Measurements from ENCODE around the gene MOB3B. TPM values are rescaled to one million over a fixed set of nuclear protein-coding genes. Genes with fewer than 3 reads are reported as not detected.
A peak's percentile ranks its signal among the peaks of the same experiment; 100 is the strongest.

Gene MOB3B
- total RNA-seq, 1 experiment from 2014 or later: not detected

- no peak for DNase-seq (ENCODE audit: low spot score)
- in situ Hi-C loops (cut with HindIII; ENCODE audit: low sequenced_read_pairs): loop anchor here (25.0 kb wide), 1 partner anchor 198 kb away; the partner anchor contains the start of gene MOB3B
Observed at GRCh38 chr9:27339661-27340284, 189.8 kb downstream of the MOB3B start.

GRCh38 chr9:27338527-27338903 is 191.1 kb downstream of the MOB3B start:
- in situ Hi-C loops (cut with HindIII; ENCODE audit: low sequenced_read_pairs): loop anchor here (25.0 kb wide), 1 partner anchor 199 kb away; the partner anchor contains the start of gene MOB3B
- no peak for DNase-seq (ENCODE audit: low spot score)

GRCh38 chr9:27337833-27338526 is 191.6 kb downstream of the MOB3B start:
- in situ Hi-C loops (cut with HindIII; ENCODE audit: low sequenced_read_pairs): loop anchor here (25.0 kb wide), 1 partner anchor 199 kb away; the partner anchor contains the start of gene MOB3B
- no peak for DNase-seq (ENCODE audit: low spot score)

GRCh38 chr9:27337236-27337635 is 192.4 kb downstream of the MOB3B start:
- in situ Hi-C loops (cut with HindIII; ENCODE audit: low sequenced_read_pairs): loop anchor here (25.0 kb wide), 1 partner anchor 200 kb away; the partner anchor contains the start of gene MOB3B
- no peak for DNase-seq (ENCODE audit: low spot score)

- in situ Hi-C loops (cut with HindIII; ENCODE audit: low sequenced_read_pairs): loop anchor here (25.0 kb wide), 1 partner anchor 200 kb away; the partner anchor contains the start of gene MOB3B
- DNase-seq (ENCODE audit: low spot score): no peak
Observed at GRCh38 chr9:27336829-27337228, 192.8 kb downstream of the MOB3B start.

GRCh38 chr9:27336126-27336525 is 193.5 kb downstream of the MOB3B start:
- in situ Hi-C loops (cut with HindIII; ENCODE audit: low sequenced_read_pairs): loop anchor here (25.0 kb wide), 1 partner anchor 201 kb away; the partner anchor contains the start of gene MOB3B
- DNase-seq (ENCODE audit: low spot score): no peak

- no peak for DNase-seq (ENCODE audit: low spot score)
- in situ Hi-C loops (cut with HindIII; ENCODE audit: low sequenced_read_pairs): loop anchor here (25.0 kb wide), 1 partner anchor 202 kb away; the partner anchor contains the start of gene MOB3B
Observed at GRCh38 chr9:27335075-27335474, 194.5 kb downstream of the MOB3B start.

- DNase-seq (ENCODE audit: low spot score): peak; percentile 94
- in situ Hi-C loops (cut with HindIII; ENCODE audit: low sequenced_read_pairs): loop anchor here (25.0 kb wide), 1 partner anchor 204 kb away; the partner anchor contains the start of gene MOB3B
Observed at GRCh38 chr9:27333241-27334052, 196.2 kb downstream of the MOB3B start.

- in situ Hi-C loops (cut with HindIII; ENCODE audit: low sequenced_read_pairs): loop anchor here (25.0 kb wide), 1 partner anchor 206 kb away; the partner anchor contains the start of gene MOB3B
- DNase-seq (ENCODE audit: low spot score): no peak
Observed at GRCh38 chr9:27331393-27331792, 198.2 kb downstream of the MOB3B start.

GRCh38 chr9:27329291-27329690 is 200.3 kb downstream of the MOB3B start:
- DNase-seq (ENCODE audit: low spot score): no peak
- in situ Hi-C loops (cut with HindIII; ENCODE audit: low sequenced_read_pairs): loop anchor here (25.0 kb wide), 1 partner anchor 208 kb away; the partner anchor contains the start of gene MOB3B

GRCh38 chr9:27328483-27328882 is 201.1 kb downstream of the MOB3B start:
- no peak for DNase-seq (ENCODE audit: low spot score)
- in situ Hi-C loops (cut with HindIII; ENCODE audit: low sequenced_read_pairs): loop anchor here (25.0 kb wide), 1 partner anchor 209 kb away; the partner anchor contains the start of gene MOB3B

- DNase-seq (ENCODE audit: low spot score): no peak
- in situ Hi-C loops (cut with HindIII; ENCODE audit: low sequenced_read_pairs): no loop called here
Observed at GRCh38 chr9:27311184-27311583, 218.4 kb downstream of the MOB3B start.

GRCh38 chr9:27310582-27310981 is 219.0 kb downstream of the MOB3B start:
- DNase-seq (ENCODE audit: low spot score): no peak
- in situ Hi-C loops (cut with HindIII; ENCODE audit: low sequenced_read_pairs): no loop called here

GRCh38 chr9:27308691-27309390 is 220.8 kb downstream of the MOB3B start:
- in situ Hi-C loops (cut with HindIII; ENCODE audit: low sequenced_read_pairs): no loop called here
- no peak for DNase-seq (ENCODE audit: low spot score)

GRCh38 chr9:27304521-27304920 is 225.1 kb downstream of the MOB3B start:
- DNase-seq (ENCODE audit: low spot score): no peak
- in situ Hi-C loops (cut with HindIII; ENCODE audit: low sequenced_read_pairs): no loop called here

GRCh38 chr9:27303219-27303618 is 226.4 kb downstream of the MOB3B start:
- no peak for DNase-seq (ENCODE audit: low spot score)
- in situ Hi-C loops (cut with HindIII; ENCODE audit: low sequenced_read_pairs): no loop called here

GRCh38 chr9:27297050-27297449 is 232.6 kb downstream of the MOB3B start, which contains the start of gene EQTN:
EQTN (minus strand) TSS chr9:27297150; CDS start chr9:27297055, 95 bp downstream.
- in situ Hi-C loops (cut with HindIII; ENCODE audit: low sequenced_read_pairs): no loop called here

GRCh38 chr9:27293996-27294395 is 235.6 kb downstream of the MOB3B start:
- in situ Hi-C loops (cut with HindIII; ENCODE audit: low sequenced_read_pairs): no loop called here
- DNase-seq (ENCODE audit: low spot score): no peak

More at GRCh38 chr9:27297050-27297449, 232.6 kb downstream of the MOB3B start, which contains the start of gene EQTN:
- no peak for DNase-seq (ENCODE audit: low spot score)
